HG02642 (cell line): ENCODE results near the gene ADAMTS20.

Experiments
- ATAC-seq: cut with Tn5 transposase; IDR thresholded peaks from one replicate; pipeline ENCODE4 v1.9.1; 2021; ENCODE audit warnings: mild to moderate bottlenecking; ENCODE audit not compliant: unreplicated experiment, poor library complexity

ADAMTS20 gene

DNA sequence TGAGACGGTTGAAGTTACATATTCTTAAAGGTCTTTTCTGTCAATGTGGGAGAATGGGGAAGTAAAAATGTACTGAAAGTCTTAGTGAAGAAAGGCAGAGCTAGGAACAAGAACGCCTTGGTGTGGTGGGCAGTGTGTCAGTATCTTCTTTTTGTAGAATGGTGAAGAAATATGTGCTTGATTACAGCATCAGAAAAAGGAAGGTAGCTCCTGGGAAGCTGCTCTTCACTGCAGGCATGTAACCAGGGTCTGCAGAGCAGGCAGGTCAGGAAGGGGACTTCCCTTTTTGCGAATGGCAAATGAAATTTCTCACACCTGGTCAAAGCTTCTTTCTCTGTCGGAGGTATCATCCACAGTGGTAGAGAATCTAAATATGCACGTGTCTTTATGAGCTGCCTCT is 226.2 kb downstream of the ADAMTS20 start:
- ATAC-seq, result peak; percentile 82

DNA sequence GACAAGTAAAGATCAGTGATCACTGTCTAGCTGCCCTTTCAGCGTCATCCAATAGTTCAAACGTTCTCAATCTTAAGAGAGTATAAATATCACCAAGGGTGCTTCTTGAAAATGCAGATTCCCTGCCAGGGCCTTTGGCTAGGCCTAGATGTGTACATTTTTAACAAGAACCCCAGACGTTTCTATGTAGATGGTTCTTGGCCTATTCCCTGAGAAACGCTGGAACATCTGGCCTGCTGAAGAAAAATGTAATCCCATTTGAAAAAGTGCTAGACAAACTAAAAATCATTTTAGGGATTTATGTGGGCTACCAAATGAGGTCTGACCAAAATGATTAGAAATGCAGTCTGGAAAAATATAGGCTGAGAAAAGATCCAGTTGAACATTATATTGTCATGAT is 231.7 kb downstream of the ADAMTS20 start:
- ATAC-seq, result no peak

DNA sequence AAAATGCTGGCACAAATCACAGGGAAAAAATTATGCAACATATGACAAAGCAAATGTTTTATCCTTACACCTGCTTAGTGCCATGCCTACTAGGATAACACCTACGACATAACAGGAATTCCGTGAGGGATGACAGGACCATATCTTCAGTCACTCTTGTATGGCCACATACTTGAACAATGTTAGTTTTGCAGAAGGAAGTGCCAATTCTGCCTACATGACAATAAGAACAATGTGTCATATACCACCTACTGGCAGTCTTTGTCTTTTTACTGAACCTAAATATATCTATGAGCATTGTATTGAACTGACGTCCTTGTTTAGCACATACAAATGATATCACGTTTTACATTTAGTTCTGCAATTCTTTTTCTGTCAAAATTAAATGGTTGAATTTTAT is 234.0 kb downstream of the ADAMTS20 start:
- no peak for ATAC-seq

DNA sequence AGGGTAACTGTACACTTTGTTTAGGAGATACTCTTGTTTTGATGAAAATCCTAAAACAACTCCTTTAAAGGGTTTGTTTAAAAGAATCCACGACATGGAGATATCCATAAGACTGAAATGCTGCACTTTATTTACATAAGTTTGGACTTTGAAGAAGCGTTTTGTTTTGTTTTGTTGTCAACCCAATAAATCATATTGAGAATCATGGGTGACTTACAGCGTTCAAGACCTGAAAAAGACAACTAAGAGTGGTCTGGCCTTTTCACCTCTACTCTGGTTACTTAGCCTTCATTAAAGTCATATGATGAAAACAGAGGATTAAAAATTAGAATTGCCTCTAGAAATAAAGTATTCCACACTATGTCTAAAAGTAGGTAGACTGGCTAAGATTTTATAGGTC is 234.8 kb downstream of the ADAMTS20 start:
- no peak for ATAC-seq

DNA sequence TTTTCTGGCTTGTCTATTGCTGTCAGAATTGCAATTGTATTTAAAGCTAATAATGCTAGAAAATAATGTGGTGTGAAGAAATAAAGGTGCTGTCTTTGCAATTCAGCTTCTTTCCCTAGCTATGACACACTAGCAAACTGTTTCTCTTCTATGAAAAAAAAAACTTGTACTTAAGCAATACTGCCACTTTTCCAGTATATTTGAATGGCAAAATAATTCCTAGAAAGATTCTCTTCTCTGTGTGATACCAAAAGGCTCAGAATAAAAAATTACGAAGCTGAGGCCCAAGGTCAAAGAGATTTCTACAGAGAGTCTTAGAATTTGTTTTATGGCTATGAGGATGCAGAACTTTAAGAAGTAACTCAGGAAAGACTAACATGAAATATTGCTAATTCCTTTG is 235.5 kb downstream of the ADAMTS20 start:
- ATAC-seq, result no peak

DNA sequence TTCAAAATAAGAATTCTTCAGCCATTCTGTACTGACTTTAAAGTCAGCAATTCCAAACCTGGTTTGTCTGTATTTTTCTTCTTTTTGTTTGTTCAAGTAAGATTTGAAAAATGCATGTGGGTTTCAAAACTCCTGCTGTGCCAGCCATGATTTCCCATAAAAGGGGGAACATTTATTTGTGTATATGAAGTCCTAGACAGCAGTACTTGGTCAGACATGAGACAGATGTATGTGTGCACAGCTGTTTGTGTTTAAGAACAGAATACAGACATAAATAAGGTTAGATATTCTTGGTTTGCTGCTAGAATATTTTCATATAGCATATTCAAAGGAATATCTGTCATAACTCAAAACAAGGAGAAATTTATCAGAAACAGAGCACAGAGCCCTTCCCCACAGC is 236.0 kb downstream of the ADAMTS20 start:
- no peak for ATAC-seq

DNA sequence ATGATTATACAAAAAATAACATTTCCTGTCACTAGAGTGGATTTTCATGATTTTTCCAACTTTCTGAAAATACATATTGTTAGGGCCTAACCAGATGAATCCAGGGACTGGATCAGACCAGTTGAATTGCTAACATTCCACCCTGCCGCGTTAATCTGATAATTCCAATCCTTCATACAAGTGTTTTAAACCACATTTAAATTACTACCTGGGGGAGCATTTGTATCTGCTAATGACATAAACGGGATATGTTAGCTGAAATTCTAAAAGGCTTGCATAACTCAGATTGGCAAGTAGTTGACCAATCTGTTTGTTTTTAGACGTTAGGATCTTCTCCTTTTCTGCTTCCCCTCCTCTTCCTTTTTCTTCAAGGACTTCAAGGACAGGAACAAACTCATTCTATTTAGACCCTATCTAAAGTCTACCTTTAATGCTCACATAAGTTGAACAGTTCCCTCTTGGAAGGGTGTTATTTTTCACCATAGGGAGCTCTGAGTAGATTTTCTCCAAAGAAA is 239.0 kb downstream of the ADAMTS20 start:
- no peak for ATAC-seq

DNA sequence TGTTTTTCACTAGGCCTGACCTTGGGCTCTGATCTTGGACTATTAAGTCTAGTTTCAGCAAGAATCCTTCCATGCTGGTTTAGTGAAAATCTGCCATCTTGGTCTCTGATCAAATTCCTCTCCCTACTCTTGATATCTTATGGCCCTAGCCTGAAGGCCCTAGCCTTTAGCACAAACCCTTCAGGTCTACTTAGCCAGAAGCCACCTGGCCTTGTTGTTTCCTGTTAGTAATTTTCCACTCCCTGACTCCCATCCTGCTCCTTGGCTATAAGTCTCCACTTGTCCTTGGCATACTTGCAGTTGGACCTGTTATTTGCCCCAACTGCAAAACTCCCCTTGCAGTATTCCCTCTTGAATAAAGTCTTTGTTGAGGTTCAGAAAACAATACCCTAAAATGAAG is 241.4 kb downstream of the ADAMTS20 start:
- no peak for ATAC-seq

DNA sequence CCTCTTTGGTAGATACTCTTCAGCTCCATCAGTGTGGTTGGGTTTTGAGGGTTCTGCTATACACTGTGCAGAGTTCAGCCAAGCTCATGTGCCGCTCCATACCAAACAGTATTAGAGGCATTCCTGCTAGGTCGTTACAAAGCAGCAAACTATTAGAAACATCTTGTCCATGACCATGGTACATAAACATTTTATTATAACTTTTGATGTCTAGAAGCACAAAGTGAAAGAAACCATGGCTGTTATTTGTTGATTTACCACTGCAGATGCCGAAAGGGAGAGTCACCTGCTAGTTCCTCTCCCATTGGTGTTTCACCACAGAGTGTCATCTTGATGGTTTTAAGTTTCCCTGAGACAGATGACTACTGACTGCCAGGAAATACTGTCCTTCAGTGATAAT is 242.0 kb downstream of the ADAMTS20 start:
- ATAC-seq, result no peak

DNA sequence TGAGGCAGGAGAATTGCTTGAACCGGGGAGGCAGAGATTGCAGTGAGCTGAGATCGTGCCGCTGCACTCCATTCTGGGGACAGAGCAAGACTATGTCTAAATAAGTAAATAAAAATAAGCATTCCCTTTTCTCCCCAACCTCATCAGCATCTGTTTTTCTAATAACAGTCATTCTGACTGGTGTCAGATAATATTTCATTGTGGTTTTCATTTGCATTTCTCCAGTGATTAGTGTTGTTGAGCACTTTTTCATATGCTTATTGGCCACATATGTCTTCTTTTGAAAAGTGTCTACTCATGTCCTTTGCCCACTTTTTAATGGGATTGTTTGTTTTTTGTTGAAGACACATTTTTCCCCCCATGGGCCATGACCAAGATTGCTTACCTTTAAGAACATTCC is 243.2 kb downstream of the ADAMTS20 start:
- ATAC-seq, result no peak

DNA sequence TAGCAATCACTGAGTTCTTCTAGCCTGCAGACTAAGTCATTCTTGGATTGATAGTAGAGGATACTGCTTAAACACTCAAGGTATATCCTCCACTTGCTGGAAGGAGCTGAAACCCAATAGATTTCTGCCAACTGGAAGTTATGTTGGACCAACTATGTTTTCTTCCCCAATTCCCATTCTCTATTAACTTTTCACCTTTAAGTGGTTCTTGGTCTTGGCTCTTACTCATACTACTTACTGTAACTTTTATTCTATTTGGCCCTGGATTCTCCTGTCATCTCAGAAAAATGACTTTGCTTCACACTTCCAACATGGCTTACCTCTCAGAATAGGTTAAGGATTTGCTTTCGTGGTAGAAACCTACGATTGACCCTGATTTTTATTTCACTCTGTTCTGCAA is 244.9 kb downstream of the ADAMTS20 start:
- ATAC-seq, result no peak

DNA sequence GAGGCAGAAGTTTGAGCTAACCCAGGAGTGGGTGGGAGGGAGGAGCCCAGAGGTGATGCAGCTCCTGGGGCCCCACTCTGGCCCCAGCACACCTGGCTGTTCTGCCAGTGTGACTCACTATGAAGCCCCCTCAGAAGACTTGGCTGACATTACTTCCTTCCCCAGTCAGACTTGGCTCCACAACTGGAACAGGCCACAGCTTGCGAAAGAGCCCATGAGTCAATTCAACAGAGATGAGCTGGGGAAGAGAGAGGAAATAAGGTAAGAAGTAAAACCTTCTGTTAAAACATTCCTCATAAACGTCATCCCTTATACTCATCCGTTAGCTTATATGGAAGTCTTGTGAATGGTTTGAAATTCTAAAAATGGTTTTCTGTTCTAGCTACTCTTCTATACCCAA is 245.9 kb downstream of the ADAMTS20 start:
- ATAC-seq, result no peak

DNA sequence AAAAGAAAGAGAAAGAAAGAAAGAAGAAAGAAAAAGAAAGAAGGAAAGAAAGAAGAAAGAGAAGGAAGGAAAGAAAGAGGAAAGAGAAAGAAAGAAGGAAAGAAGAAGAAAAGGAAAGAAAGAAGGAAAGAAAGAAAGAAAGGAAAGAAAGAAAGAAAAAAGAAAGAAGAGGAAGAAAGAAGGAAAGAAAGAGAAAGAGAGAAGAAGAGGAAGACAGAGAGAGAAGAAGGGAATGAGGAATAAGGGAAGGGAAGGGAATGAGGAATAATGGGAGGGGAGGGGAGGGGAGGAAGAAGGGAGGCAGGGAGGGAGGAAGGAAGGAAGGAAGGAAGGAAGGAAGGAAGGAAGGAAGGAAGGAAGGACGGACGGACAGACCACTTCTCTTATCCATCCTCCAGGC is 246.9 kb downstream of the ADAMTS20 start:
- ATAC-seq, result no peak
